ENCODE measurements around the gene OTUD3.

The OTUD3 gene

DNA sequence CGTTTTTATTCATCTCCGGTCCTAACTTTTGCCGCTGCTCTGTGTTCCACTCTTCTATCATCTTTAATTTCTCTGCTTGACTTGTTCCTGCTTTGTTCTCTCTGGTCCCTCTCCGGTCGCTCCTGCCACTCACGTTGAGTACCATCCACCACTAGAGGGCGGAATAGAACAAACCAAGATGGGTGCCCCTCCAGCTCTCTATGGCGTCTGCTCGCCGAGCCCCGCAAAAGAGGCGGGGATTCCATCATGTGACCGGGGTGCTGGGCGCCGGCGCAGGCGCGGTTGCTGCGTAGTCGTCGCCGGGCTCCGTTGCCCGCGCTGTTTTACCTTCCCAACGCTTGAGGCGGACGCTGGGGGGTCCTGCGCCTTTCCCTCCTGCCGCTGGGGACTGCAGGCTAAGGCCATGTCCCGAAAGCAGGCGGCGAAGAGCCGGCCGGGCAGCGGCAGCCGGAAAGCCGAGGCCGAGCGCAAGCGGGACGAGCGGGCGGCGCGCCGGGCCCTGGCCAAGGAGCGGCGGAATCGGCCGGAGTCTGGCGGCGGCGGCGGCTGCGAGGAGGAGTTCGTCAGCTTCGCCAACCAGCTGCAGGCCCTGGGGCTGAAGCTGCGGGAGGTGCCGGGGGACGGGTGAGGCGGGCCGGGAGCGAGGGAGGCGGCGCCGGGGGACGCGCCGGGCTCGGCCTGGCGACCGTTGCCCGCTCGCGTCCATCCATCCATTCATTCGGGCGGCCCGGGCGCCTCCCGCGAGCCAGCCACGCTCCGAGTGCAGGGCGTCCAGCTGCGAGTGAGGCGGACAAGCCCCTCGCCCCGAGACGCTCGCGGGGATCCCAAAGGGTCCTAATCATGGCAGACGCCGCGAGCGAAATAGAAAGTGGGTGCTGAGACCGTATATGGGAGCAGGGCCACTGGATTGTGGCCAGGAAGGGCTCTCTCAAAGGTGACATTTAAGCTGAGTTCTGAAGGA, at the start of gene OTUD3:
OTUD3 (plus strand) TSS at position 285 of the 961 bp plus-strand sequence; CDS start at position 404, 119 bp downstream.
- peak; percentile 88 for TF ChIP-seq CTCF (IDR thresholded peaks at IDR 0.05; ENCODE audit: control insufficient read depth, insufficient read depth, low read depth, low read length, missing control alignments)
- peak; percentile 84 for DNase-seq (ENCODE audit: low read depth)

GRCh38 chr1:19835578-19835977, 46.6 kb upstream of the OTUD3 start:
- TF ChIP-seq CTCF (IDR thresholded peaks at IDR 0.05; ENCODE audit: control insufficient read depth, insufficient read depth, low read depth, low read length, missing control alignments), result no peak
- no peak for DNase-seq (ENCODE audit: low read depth)
- H3K4me3 ChIP-seq (ENCODE audit: control insufficient read depth, low read depth, low read length), result no peak overlapping the region

More for the DNA sequence above, at the start of gene OTUD3:
- peak within 1 kb of the TSS; percentile 81 for H3K4me3 ChIP-seq (ENCODE audit: control insufficient read depth, low read depth, low read length)

GRCh38 chr1:19837866-19838265, 44.3 kb upstream of the OTUD3 start:
- TF ChIP-seq CTCF (IDR thresholded peaks at IDR 0.05; ENCODE audit: control insufficient read depth, insufficient read depth, low read depth, low read length, missing control alignments), result no peak
- H3K4me3 ChIP-seq (ENCODE audit: control insufficient read depth, low read depth, low read length), result no peak overlapping the region
- DNase-seq (ENCODE audit: low read depth), result no peak

DNA sequence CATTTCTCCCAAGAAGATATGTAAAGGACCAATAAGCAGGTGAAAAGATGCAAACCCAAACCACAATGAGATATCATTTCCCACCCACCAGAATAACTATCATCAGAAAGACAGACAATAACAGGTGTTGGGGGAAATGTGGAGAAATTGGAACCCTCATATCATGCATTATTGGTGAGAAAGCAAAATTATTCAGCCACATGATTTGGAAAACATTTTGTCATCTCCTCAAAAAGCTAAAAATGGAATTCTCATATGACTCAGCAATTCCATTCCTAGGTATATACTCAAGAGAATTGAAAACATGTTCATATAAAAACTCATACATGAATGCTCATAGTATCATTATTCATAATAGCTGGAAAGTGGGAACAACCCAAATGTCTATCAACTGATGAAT, 42.0 kb upstream of the OTUD3 start:
- no peak for DNase-seq (ENCODE audit: low read depth)
- no peak overlapping the region for H3K4me3 ChIP-seq (ENCODE audit: control insufficient read depth, low read depth, low read length)
- TF ChIP-seq CTCF (IDR thresholded peaks at IDR 0.05; ENCODE audit: control insufficient read depth, insufficient read depth, low read depth, low read length, missing control alignments), result no peak

DNA sequence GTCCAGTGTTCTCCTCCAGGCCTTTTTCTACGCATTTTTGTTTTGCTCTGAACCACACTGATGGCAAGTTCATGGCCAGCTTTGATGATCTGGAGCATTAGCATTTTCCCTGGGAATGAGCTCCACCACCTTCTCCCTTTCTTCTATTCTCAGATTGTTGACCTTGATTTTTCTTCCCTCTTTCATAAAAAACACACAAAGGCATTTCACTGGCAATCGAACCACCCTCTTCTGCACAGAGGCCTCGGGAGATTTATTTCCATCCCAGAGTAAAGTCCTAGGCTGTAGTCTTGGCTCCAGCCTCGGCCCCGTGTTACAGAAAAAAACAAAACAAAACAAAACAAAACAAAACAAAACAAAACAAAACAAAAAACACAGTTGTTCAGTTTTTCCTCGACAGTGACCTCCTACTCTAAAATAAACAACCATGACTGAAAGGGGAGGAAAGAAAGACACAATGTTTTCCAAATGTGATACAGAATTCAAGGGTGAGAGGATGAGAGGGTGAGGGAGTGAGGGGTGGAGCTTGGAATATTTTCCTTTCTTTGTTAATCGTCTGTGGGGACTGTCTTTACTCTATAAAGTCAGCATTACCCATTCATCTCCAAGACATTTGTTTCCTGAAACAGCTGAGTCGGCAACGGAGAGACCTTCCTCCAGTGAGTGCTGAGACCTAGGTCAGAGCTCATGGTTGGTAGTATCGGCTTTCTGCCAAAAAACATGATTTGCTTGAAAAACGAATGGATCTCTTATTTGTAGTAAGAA, 37.3 kb upstream of the OTUD3 start:
- no peak overlapping the region for H3K4me3 ChIP-seq (ENCODE audit: control insufficient read depth, low read depth, low read length)
- no peak for DNase-seq (ENCODE audit: low read depth)
- TF ChIP-seq CTCF (IDR thresholded peaks at IDR 0.05; ENCODE audit: control insufficient read depth, insufficient read depth, low read depth, low read length, missing control alignments), result no peak

DNA sequence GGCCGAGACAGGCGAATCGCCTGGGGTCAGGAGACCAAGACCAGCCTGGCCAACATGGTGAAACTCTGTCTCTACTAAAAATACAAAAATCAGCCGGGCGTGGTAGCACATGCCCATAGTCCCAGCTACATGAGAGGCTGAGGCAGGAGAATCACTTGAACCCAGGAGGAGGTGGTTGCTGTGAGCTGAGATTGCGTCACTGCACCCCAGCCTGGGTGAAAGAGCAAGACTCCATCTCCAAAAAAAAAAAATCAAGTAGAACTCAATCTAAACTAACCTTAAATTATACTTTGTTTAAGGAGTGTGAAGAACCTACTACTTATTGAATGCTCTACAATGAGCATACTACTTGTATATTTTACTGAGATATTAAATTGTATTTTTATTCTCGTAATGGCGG, 36.6 kb upstream of the OTUD3 start:
- TF ChIP-seq CTCF (IDR thresholded peaks at IDR 0.05; ENCODE audit: control insufficient read depth, insufficient read depth, low read depth, low read length, missing control alignments), result no peak
- no peak for DNase-seq (ENCODE audit: low read depth)
- no peak overlapping the region for H3K4me3 ChIP-seq (ENCODE audit: control insufficient read depth, low read depth, low read length)
